ENCODE results near the gene VMA21. TPM values are rescaled to one million over a fixed set of nuclear protein-coding genes. Genes with fewer than 3 reads are reported as not detected.

Gene VMA21, protein sequence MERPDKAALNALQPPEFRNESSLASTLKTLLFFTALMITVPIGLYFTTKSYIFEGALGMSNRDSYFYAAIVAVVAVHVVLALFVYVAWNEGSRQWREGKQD
- 10 to 100 TPM; 26.2 to 46.3 (median 29.9) TPM for total RNA-seq

DNA sequence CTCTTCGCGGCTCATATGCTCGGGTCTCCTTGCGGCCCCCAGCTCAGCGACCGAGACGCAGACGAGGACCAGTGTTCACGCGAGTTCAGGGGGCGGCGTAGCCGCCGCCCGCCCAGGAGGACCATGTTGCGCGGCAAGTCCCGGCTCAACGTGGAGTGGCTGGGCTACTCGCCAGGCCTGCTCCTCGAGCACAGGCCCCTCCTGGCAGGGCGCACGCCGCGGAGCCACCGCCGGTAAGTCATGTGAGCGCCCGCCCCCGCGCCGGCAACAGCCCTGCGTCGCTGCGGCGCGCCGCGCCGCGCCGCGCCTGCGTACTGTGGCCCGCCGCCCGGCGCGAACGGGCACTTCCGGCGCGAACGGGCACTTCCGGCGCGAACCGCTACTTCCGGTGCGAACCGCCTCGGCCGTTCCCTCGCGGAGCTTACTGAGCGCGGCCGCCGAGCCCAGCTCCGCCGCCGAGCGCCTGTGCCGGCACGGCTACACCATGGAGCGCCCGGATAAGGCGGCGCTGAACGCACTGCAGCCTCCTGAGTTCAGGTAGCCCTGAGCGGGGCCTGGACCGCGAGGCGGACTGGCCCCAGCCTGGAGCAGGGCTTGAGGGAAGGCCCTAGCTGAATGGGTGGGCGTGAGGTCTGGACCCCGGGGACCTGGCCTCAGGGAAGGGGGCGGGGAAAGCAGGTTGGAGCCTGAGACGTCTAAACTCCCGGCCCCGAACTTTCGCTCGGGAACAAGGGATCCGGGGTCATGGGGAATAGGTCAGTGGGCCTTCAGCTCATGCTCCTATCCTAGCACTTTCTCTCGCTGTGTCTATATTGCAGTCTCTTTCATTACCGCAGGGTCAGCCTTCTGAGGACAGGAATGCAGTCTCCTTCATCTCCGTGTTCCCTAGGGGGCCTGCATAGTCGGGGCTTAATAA is at the start of gene VMA21:
VMA21 (plus strand) TSS at position 382 of the 916 bp plus-strand sequence; CDS start at position 485, 103 bp downstream.
- TF ChIP-seq, protein P1, sequence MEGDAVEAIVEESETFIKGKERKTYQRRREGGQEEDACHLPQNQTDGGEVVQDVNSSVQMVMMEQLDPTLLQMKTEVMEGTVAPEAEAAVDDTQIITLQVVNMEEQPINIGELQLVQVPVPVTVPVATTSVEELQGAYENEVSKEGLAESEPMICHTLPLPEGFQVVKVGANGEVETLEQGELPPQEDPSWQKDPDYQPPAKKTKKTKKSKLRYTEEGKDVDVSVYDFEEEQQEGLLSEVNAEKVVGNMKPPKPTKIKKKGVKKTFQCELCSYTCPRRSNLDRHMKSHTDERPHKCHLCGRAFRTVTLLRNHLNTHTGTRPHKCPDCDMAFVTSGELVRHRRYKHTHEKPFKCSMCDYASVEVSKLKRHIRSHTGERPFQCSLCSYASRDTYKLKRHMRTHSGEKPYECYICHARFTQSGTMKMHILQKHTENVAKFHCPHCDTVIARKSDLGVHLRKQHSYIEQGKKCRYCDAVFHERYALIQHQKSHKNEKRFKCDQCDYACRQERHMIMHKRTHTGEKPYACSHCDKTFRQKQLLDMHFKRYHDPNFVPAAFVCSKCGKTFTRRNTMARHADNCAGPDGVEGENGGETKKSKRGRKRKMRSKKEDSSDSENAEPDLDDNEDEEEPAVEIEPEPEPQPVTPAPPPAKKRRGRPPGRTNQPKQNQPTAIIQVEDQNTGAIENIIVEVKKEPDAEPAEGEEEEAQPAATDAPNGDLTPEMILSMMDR (IDR thresholded peaks at IDR 0.05; ENCODE audit: low read depth), result no peak

DNA sequence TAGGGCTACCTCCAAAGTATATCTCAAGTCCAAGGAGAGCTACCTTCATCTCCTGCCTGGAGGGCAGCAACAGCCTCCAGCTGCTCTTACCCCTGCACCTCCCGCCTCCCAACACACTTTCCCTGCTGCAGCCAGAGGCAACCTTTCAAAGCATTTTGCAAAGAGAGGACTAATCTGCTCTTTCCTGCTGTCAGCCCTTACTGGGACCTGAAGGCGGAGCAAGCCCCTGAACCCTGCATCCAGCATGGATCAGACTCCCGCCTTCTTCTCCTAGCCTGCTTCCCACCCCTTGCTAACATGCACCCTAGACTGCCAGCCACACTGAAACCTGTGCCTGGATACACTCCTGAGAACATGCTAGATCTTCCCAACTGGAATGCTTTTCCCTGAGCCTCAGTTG is 37.7 kb upstream of the VMA21 start:
- TF ChIP-seq, protein P1 (IDR thresholded peaks at IDR 0.05; ENCODE audit: low read depth), result no peak

DNA sequence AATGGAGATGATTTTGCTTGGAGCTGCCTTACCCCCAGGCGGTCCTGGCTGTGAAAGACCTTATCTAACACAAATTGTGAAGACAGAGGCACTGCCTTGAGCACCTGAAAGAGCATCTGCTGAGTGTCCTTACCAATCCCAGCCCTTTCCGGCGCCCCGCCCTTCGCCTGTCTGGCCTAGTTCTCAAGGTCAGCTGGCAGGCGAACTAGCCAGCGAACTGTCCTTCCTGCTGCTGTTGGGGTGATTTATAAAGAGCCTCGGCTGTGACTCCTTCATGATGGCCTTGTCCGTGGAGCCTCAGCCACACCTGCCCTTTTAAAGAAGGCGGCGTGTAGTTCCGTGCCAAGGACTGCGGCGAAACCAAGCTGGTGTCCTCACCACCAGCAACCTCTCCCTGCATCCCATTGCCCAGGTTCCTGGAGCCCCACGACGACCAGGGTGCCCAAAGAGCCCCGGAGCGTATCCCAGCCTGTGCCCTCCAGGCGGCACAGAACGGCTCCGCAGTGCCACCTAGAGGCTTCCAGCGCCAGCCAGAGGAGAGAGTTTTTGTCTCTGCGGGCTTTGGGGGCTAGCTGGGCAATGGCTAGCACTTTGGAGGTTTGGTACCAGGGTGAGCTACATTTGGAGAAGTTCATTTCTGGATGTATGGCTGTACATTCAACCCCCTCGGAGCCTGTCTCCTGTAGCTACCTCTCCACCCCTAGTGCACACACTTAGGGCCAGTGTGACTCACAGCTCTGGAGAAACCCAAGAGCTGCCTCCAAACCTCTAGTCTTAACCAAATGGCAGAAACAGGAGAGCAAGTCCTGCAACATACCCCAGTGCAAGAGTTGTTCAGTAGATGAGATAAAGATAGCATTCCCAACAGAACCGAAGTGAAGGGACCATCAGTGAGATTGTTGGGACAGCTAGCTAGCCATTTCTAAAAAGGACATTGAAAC is 36.8 kb upstream of the VMA21 start:
- TF ChIP-seq, protein P1 (IDR thresholded peaks at IDR 0.05; ENCODE audit: low read depth), result no peak

DNA sequence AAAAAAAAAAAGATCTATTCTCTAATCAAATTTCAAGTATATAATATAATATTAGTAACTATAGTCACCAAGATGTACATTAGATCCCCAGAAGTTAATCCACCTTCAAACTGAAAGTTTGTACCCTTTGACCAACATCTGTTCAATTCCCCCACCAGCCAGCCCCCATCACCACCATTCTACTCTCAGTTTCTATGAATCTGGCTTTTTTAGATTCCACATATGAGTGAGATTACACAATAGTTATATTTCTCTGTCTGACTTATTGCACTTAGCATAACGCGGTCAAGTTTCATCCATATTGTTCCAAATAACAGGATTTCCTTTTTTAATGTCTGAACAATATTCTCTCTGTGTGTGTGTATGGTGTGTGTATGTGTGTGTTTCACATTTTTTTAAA is 33.7 kb upstream of the VMA21 start:
- TF ChIP-seq, protein P1 (IDR thresholded peaks at IDR 0.05; ENCODE audit: low read depth), result no peak

DNA sequence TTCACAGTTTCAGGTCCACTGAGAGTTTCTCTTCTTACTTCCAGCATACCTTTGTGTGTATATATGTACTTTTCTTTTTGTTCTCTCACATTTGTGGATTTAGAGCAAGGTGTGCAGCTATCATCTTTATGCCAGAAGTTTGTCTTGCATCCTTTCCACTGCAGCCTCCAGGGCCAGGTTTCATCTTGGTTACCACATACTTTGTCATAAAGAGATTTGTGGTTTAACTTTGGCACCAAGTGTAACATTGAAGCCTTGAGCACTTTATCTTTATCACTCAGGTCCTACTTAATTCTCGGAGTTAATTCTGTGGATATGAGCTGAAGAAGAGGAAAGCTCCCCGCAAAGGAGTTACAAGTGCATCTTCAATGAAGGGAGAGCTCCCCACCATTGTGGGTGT is 31.4 kb upstream of the VMA21 start:
- TF ChIP-seq, protein P1 (IDR thresholded peaks at IDR 0.05; ENCODE audit: low read depth), result no peak

DNA sequence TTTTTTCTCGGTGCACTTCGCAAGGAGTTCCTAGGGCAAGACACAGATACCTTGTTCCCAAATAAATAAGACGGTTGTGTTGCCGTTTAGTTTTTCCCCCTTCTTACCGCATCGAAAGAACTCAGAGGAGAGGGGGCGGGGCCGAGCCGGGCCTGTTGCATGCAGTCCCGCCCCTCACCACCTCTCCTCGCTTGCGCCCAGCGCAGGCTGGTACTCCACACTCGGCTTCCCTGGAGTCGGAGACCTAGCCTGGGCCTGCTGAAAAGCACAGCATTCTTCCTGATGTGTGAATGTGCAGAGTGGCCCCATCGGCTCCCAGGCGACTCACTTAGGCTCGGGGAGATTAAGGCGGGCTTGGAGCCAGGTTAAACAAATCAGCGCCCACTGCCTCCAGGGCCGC is 26.1 kb upstream of the VMA21 start:
- TF ChIP-seq, protein P1 (IDR thresholded peaks at IDR 0.05; ENCODE audit: low read depth), result no peak

Measured in subcutaneous adipose tissue (tissue), 4 donors.